ENCODE measurements around the gene CCDC6. TPM values are rescaled to one million over a fixed set of nuclear protein-coding genes. Genes with fewer than 3 reads are reported as not detected.
"Not testable (repeated sequence)": the region's sequence is repeated elsewhere in the genome, so short reads cannot be mapped to it uniquely, and the experiment has no call there.

CCDC6 gene
- total RNA-seq, 4 donors from 2014 or later: 30.8 to 66.0 (median 53.4) TPM

- H3K27ac ChIP-seq: no peak overlapping the region
- ATAC-seq: no peak
- 94 to 100% methylated on average over 1 to 2 of the region's 2 CpGs for WGBS, 2 donors (ENCODE audit: low coverage in 1 of 2)
- H3K9me3 ChIP-seq: no peaks in the 10 kb centered on the region
- no peaks in the 10 kb centered on the region for H3K36me3 ChIP-seq
- H3K4me1 ChIP-seq: peaks cover 4 to 71% (median 5%) of the 10 kb centered on the region in 3 donors
- H3K27me3 ChIP-seq: no peaks in the 10 kb centered on the region
- TF ChIP-seq POLR2AphosphoS5 (IDR thresholded peaks at IDR 0.05): no peak
- no peak for TF ChIP-seq CTCF (IDR thresholded peaks at IDR 0.05)
- TF ChIP-seq EP300 (IDR thresholded peaks at IDR 0.05): no peak
- TF ChIP-seq POLR2A (IDR thresholded peaks at IDR 0.05): no peak
- H3K4me3 ChIP-seq: no peak overlapping the region
Measured at GRCh38 chr10:59878289-59878688, 28.1 kb downstream of the CCDC6 start.

GRCh38 chr10:59877191-59877671 lies 29.1 kb downstream of the CCDC6 start:
- H3K9me3 ChIP-seq: no peaks in the 10 kb centered on the region
- WGBS, 2 donors (ENCODE audit: low coverage in 1 of 2): 81 to 84% methylated on average over 7 of the region's 7 CpGs
- H3K27me3 ChIP-seq: no peaks in the 10 kb centered on the region
- H3K4me1 ChIP-seq: peaks cover 11 to 79% (median 12%) of the 10 kb centered on the region in 3 donors
- no peaks in the 10 kb centered on the region for H3K36me3 ChIP-seq
- no peak overlapping the region for H3K27ac ChIP-seq
- no peak overlapping the region for H3K4me3 ChIP-seq
- TF ChIP-seq POLR2A (IDR thresholded peaks at IDR 0.05): no peak
- TF ChIP-seq EP300 (IDR thresholded peaks at IDR 0.05): no peak
- no peak for TF ChIP-seq POLR2AphosphoS5 (IDR thresholded peaks at IDR 0.05)
- TF ChIP-seq CTCF (IDR thresholded peaks at IDR 0.05): no peak
- ATAC-seq: no peak

- no peaks in the 10 kb centered on the region for H3K9me3 ChIP-seq
- no peaks in the 10 kb centered on the region for H3K27me3 ChIP-seq
- TF ChIP-seq POLR2AphosphoS5 (IDR thresholded peaks at IDR 0.05) (no peak), EP300 (IDR thresholded peaks at IDR 0.05) (no peak), POLR2A (IDR thresholded peaks at IDR 0.05) (no peak), CTCF (IDR thresholded peaks at IDR 0.05) (no peak)
- WGBS, 2 donors (ENCODE audit: low coverage in 1 of 2): 85 to 97% methylated on average over 2 of the region's 2 CpGs
- ATAC-seq: no peak
- H3K4me1 ChIP-seq: peaks cover 15 to 84% (median 15%) of the 10 kb centered on the region in 3 donors
- H3K27ac ChIP-seq: no peak overlapping the region
- H3K4me3 ChIP-seq: no peak overlapping the region
- no peaks in the 10 kb centered on the region for H3K36me3 ChIP-seq
Measured at GRCh38 chr10:59876695-59877094, 29.7 kb downstream of the CCDC6 start.

- WGBS, 2 donors (ENCODE audit: low coverage in 1 of 2): 73 to 76% methylated on average over 7 to 9 of the region's 9 CpGs
- not testable (repeated sequence) for H3K27ac ChIP-seq, H3K36me3 ChIP-seq, ATAC-seq, H3K27me3 ChIP-seq, H3K9me3 ChIP-seq, H3K4me3 ChIP-seq
- H3K4me1 ChIP-seq: peaks cover 15 to 84% (median 15%) of the 10 kb centered on the region in 3 donors
Measured at GRCh38 chr10:59876208-59876607, 30.1 kb downstream of the CCDC6 start.

- no peaks in the 10 kb centered on the region for H3K27me3 ChIP-seq
- WGBS, 2 donors (ENCODE audit: low coverage in 1 of 2): 75% methylated on average over 4 of the region's 4 CpGs
- no peaks in the 10 kb centered on the region for H3K36me3 ChIP-seq
- peak overlapping the region in 1 of 2 donors; percentile 37 for H3K4me3 ChIP-seq
- TF ChIP-seq POLR2AphosphoS5 (IDR thresholded peaks at IDR 0.05) (no peak), CTCF (IDR thresholded peaks at IDR 0.05) (no peak), EP300 (IDR thresholded peaks at IDR 0.05) (no peak), POLR2A (IDR thresholded peaks at IDR 0.05) (no peak)
- no peak for ATAC-seq
- no peaks in the 10 kb centered on the region for H3K9me3 ChIP-seq
- peaks cover 15 to 81% (median 15%) of the 10 kb centered on the region in 3 donors for H3K4me1 ChIP-seq
- H3K27ac ChIP-seq: peak overlapping the region; percentile 71 to 93 (median 75)
Measured at GRCh38 chr10:59873896-59874295, 32.5 kb downstream of the CCDC6 start.
